GM10248 (cell line): Measurements from ENCODE around the gene NCOA6.

ENCODE experiments used
- CTCF ChIA-PET: fragments of 300-600 bp; sonication (Branson Sonifier 250); formaldehyde crosslinking; extraction: SDS; loops from one replicate; lab custom pipeline; 2021; ENCODE audit warnings: antibody characterized with exemption; lab: Yijun Ruan, JAX
- POLR2A ChIA-PET: fragments of 350-650 bp; sonication (Branson Sonifier 250); formaldehyde crosslinking; extraction: SDS; loops from one replicate; lab custom pipeline; 2020; ENCODE audit warnings: antibody characterized with exemption; lab: Yijun Ruan, JAX
- DNase-seq: peaks from one replicate; pipeline ENCODE4 v3.0.0; 2012; ENCODE audit errors: extremely low spot score
- CTCF ChIP-seq: IDR thresholded peaks from 2 replicates; pipeline ENCODE4 v1.5.1; 2012; ENCODE audit warnings: mild to moderate bottlenecking, low read depth; ENCODE audit errors: extremely low read depth, missing control alignments, control extremely low read depth

The NCOA6 gene

GRCh38 chr20:34806255-34806654 lies 19.2 kb downstream of the NCOA6 start:
- POLR2A ChIA-PET, result no interaction called here
- CTCF ChIA-PET, result interaction anchor here (1.1 kb wide), 1 partner anchor 36 kb away, joined by 3 read pairs; no protein-coding TSS in a partner anchor
- no peak for DNase-seq
- no peak for TF ChIP-seq CTCF

DNA sequence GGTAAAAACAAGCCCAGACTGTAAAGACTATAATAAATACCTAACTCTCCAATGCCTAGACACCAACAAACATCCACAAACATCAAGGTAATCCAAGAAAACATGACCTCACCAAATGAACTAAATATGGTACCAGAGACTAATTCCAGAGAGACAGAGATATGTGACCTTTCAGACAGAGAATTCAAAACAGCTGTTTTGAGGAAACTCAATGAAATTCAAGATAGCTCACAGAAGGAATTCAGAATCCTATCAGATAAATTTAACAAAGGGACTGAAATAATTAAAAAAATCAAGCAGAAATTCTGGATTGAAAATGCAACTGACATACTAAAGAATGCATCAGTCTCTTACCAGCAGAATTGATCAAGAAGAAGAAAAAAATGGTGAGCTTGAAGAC lies 26.6 kb downstream of the NCOA6 start:
- CTCF ChIA-PET, result no interaction called here
- TF ChIP-seq CTCF, result no peak
- POLR2A ChIA-PET, result no interaction called here
- DNase-seq, result no peak

DNA sequence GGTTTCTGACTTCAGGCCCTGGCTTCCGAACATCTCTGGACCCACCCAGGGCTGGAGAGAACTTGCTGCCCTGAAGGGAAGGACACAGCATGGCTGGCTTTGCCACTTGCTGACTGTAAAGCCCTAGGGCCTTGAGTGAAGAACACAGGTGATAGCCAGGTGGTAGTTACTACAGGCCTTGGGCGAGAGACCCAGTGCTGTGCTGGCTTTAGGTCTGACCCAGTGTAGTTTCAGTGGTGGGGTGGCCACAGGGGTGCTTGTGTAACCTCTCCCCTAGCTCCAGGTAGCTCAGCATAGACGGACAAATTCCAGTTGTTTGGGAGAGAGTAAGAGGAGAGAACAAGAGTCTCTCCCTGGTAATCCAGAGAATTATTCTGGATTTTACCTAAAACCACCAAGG lies 27.1 kb downstream of the NCOA6 start:
- no peak for DNase-seq
- ChIA-PET CTCF (interaction anchor here (1.1 kb wide), 1 partner anchor 19 kb away, joined by 3 read pairs; no protein-coding TSS in a partner anchor), POLR2A (no interaction called here)
- TF ChIP-seq CTCF, result no peak

GRCh38 chr20:34797012-34797995 lies 28.1 kb downstream of the NCOA6 start:
- no peak for TF ChIP-seq CTCF
- DNase-seq, result no peak
- ChIA-PET CTCF (interaction anchor here (0.7 to 1.3 kb wide), 5 partner anchors 10 to 28 kb away, joined by 3 read pairs; no protein-coding TSS in a partner anchor), POLR2A (no interaction called here)

DNA sequence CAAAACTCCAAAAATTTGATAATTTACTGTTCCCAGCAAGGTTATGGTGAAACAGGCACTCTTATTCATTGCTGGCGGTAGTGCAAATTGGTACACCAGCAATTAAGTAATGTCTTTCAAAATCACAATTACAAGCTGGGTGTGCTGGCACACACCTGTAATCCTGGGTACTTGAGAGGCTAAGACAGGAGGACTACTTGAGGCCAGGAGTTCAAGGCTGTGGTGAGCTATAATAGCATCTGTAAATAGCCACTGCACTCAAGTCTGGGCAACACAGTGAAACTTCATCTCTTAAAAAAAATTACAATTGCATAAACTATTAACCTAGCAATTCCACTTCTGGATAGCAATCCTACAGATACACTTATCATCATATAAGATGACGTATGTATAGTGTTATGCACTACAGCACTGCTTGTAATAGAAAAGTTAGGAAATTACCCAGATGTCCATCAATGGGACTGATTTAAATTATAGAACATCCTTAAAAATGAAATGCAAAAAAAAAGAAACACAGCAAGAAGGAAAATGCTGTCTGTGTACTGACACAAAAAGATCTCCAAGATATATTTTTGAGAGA lies 31.4 kb downstream of the NCOA6 start:
- POLR2A ChIA-PET, result no interaction called here
- CTCF ChIA-PET, result no interaction called here

More for the DNA sequence above, 31.4 kb downstream of the NCOA6 start:
- TF ChIP-seq CTCF, result no peak
- DNase-seq, result no peak
